HG03139 (cell line): ENCODE results near the gene NKX6-2.

Experiments used
- ATAC-seq: cut with Tn5 transposase; IDR thresholded peaks from one replicate; pipeline ENCODE4 v1.9.1; 2021; ENCODE audit not compliant: unreplicated experiment

The NKX6-2 gene

GRCh38 chr10:132813560-132814468, 27.9 kb upstream of the NKX6-2 start:
- no peak for ATAC-seq

DNA sequence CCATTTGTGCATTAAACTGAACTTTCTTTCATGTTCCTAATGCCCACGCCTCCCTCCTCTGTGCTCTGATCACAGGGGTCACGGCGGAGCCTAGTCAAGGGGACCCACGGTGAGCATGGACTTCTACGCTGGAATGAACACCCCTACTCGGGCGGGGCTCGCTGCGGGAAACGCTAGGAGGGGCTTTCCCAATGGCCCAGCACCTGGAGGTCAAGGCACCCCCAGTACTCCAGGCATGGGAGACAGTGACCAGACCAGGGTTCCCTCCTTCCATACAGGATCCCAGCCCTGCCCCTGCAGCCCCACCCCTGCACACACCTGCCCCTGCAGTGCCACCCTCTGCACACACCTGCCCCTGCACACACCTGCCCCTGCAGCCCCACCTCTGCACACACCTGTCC, 27.1 kb upstream of the NKX6-2 start:
- ATAC-seq: no peak

DNA sequence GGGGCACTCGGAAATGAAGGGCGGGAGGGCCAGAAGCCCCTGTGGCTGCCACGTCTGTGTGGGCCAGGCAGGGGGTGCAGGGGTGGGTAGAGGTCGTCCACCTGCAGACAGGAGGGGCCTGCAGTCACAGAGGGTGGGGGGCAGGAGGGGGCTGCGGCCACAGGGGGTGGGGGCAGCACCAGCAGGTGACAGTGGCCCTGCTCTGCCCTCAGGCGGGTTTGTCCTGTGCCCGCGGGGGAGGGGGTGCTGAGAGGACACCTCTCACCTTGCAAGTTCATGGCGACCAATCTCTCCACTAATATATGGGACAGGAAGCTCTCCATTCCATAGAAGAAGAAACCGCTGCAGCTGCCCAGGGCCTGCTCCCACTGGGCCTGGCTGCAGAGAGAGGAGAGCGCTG, 26.6 kb upstream of the NKX6-2 start:
- ATAC-seq: no peak

DNA sequence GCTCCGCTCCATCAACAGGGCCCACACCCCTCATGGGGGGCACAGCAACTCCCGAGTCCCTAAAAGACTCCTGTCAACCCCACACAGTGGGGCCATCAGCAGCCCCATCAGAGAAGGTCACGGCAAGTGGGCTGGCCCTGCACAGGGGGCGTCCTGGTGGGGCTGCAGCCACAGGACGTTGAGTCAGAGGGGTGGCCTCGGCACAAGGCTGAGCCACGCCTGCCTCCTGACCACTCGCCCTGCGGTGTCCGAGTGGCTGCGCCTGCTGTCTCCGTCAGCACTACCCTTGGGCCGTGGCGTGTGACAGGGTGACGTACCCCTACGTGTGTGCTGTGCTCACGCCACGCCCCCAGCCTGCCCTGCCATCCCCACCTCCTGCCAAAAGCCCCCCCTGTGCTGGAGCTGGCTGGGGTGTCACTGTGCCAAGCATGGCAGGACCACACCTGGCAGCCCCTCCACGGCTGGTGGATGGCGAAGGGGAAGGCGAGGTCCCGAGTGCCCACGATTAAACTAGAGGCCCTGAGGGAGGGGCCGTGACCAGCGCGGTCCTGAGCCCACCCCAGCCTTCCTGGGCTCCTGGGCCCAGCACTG, 26.0 kb upstream of the NKX6-2 start:
- no peak for ATAC-seq

GRCh38 chr10:132810807-132811700, 25.1 kb upstream of the NKX6-2 start:
- no peak for ATAC-seq

GRCh38 chr10:132810141-132810806, 24.3 kb upstream of the NKX6-2 start:
- no peak for ATAC-seq

- ATAC-seq: no peak
Measured at GRCh38 chr10:132809232-132810140, 23.5 kb upstream of the NKX6-2 start.

- ATAC-seq: no peak
Measured at GRCh38 chr10:132808383-132809231, 22.7 kb upstream of the NKX6-2 start.

DNA sequence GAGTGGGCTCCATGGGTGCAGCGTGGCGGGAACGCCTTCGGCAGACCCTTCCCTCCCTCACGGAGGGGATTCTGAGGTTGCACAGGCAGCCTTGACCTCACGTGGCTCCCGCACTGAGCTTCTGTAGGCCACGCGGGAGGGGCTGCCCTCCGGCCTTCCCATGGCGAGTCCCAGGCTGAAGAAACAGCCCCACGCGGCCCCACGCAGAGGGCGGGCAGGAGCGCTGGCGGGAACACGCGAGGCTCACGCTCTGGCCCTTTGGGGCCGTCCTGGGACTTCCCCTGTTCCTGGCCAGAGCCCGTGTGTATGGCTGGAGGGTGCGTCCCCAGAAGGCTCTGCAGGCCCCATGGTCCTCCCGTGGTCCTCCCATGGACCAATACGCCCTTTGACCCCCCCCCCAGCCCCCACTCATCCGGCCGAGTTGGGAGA, 21.7 kb upstream of the NKX6-2 start:
- no peak for ATAC-seq

- no peak for ATAC-seq
Measured at GRCh38 chr10:132806561-132807003, 20.6 kb upstream of the NKX6-2 start.

GRCh38 chr10:132806110-132806509, 20.2 kb upstream of the NKX6-2 start:
- no peak for ATAC-seq

DNA sequence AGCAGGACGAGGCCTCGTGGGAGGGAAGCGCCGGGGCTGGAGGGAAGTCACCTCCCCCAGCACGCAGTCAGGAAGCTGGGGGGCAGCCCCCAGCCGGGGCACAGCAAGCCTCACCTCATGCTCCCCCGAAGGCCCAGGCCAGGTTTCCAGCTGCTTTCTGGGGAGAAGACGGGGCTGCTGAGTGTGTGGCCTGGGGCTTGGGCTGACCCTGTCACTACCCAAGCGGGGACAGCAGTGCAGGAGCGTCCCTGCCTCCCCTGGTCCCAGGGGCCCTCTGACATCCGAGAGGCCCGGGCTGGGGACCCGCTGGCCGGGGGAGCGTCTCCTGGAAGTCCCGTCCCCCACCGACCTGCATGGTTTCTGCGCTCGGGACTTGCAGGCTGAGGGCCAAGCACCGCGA, 19.7 kb upstream of the NKX6-2 start:
- no peak for ATAC-seq

DNA sequence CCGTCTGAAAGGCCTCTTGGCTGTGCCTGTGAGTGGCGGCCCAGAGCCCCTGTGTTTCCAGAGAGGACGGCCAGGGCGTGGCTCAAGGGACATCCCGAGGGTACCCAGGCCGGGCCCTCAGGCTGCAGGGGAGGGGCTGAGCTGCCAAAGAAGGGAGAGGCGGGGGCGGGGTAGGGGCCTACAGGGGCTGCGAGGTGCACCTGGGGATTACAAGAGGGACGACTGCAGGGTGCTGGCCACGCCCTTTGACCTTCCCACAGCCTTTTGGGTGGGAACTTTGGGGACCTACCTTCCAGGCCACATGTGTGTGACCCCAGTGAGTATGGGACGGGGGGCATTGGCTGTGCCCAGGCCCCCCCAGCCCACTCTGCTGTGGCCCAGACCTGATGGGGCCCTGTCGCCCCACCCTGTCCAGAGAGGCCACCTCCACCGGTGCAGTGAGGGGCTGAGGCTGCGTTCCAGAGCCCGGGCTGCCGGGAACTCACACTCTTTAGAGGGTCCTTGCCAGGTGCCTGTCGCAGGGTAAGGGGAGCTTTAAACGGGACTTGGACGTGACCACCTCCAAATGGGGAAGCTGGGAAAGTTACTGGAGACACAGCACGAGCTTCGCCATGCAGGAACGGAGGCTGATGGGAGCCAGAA, 19.0 kb upstream of the NKX6-2 start:
- no peak for ATAC-seq

GRCh38 chr10:132804287-132804686, 18.3 kb upstream of the NKX6-2 start:
- ATAC-seq: no peak

GRCh38 chr10:132803416-132804210, 17.7 kb upstream of the NKX6-2 start:
- no peak for ATAC-seq

GRCh38 chr10:132802694-132803320, 16.9 kb upstream of the NKX6-2 start:
- no peak for ATAC-seq

DNA sequence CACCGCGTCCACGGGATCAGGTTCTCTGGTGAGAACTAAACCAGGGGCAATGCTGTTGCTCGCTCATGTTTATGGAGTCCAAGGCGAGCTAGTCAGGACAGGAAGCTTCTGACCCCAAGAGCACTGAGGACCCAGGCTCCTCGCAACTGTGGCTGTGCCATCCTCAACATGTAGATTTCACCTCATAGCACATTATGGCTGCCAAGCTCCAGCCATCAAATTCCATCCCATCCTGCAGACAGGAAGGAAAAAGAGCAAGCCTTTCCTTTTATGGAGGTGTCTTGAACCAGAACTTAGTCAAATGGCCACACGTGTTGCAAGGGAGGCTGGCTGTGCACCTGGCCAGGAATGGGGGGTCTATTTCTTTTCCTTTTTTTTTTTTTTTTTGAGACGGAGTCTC, 16.1 kb upstream of the NKX6-2 start:
- ATAC-seq: no peak
